SH-SY5Y (cell line): ENCODE data around the gene HECTD1.

Experiments used
- GATA2 ChIP-seq: IDR thresholded peaks from 2 replicates; pipeline ENCODE4 v1.6.1; 2011; ENCODE audit warnings: mild to moderate bottlenecking, low read depth, low read length
- GATA3 ChIP-seq: IDR thresholded peaks from 2 replicates; pipeline ENCODE4 v1.6.1; 2011; ENCODE audit warnings: low read depth, mild to moderate bottlenecking, low read length, moderate library complexity

Gene HECTD1

GRCh38 chr14:31059152-31059924 is 148.3 kb downstream of the HECTD1 start:
- TF ChIP-seq GATA2 (no peak), GATA3 (no peak)

- TF ChIP-seq GATA2, result no peak
These were observed 149.8 kb downstream of the HECTD1 start for GRCh38 chr14:31057701-31058364.

GRCh38 chr14:31057035-31057434 is 150.6 kb downstream of the HECTD1 start:
- no peak for TF ChIP-seq GATA3
- TF ChIP-seq GATA2, result no peak

- no peak for TF ChIP-seq GATA2
- no peak for TF ChIP-seq GATA3
These were observed 156.1 kb downstream of the HECTD1 start for GRCh38 chr14:31051511-31051910.

- TF ChIP-seq GATA3, result no peak
- TF ChIP-seq GATA2, result no peak
These were observed 156.6 kb downstream of the HECTD1 start for GRCh38 chr14:31051023-31051422.
